ENCODE measurements around the gene ANKRD33B. TPM values are rescaled to one million over a fixed set of nuclear protein-coding genes. Genes with fewer than 3 reads are reported as not detected.
A peak's percentile ranks its signal among the peaks of the same experiment; 100 is the strongest.
"Not testable (repeated sequence)": the region's sequence is repeated elsewhere in the genome, so short reads cannot be mapped to it uniquely, and the experiment has no call there.

ANKRD33B gene
- total and polyA plus RNA-seq, 7 experiments from 2014 or later: 0.20 to 10.1 (median 0.75) TPM; not detected in 1

DNA sequence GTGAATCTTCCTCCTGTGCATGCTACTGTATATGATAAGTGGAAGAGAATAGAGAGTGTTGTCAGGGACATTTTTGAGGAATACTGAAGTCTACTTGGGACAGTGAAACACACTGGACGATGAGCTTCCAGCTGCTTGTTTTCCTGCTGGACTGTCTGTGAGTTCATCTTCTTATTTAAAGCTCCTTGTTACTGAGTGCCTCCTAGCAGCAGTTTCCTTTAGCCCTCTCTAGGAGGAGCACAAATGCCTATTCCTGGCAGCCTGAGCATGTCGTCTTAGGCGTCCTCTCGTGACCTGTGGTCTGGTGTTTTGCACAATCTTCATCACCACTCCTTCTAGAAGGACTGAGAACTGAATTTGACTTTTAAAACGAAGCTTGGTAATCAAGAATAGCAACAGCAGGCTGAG is 43.8 kb downstream of the ANKRD33B start:
- ATAC-seq (peak; percentile 79), DNase-seq (no peak)
- ChIA-PET POLR2A (no interaction called here), CTCF (interaction anchor here (1.4 to 2.1 kb wide), 2 partner anchors 20 to 156 kb away, joined by 3 to 8 read pairs; no protein-coding TSS in a partner anchor)
- Histone ChIP-seq H3K27ac (ENCODE audit: low read depth, low read length) (no peak overlapping the region), H3K9me3 (ENCODE audit: control insufficient read depth in 2 of 3, low read length in 3 of 3) (no peaks in the 10 kb centered on the region), H3K4me3 (ENCODE audit: low read length) (no peak overlapping the region), H3K27me3 (ENCODE audit: control insufficient read depth in 2 of 2, insufficient read depth in 2 of 2, low read length in 2 of 2) (no peaks in the 10 kb centered on the region), H3K36me3 (ENCODE audit: control insufficient read depth in 2 of 3, insufficient read depth in 3 of 3, low read length in 3 of 3) (no peaks in the 10 kb centered on the region), H3K4me1 (ENCODE audit: control insufficient read depth in 2 of 2, insufficient read depth in 2 of 2, low read length in 2 of 2) (peaks cover 0 to 9% of the 10 kb centered on the region in 2 donors)
- H3K4me3 Mint-ChIP-seq: peak overlapping the region in 8 of 10 donors; percentile 37 to 79 (median 60)
- peaks cover 2 to 23% (median 9%) of the 10 kb centered on the region in 5 donors for H3K27me3 Mint-ChIP-seq
- H3K36me3 Mint-ChIP-seq: peaks cover 0 to 2% (median 0%) of the 10 kb centered on the region in 5 donors
- peaks cover 9 to 17% (median 12%) of the 10 kb centered on the region in 7 donors for H3K4me1 Mint-ChIP-seq
- H3K27ac Mint-ChIP-seq: no peak overlapping the region
- intact Hi-C loops (cut with micrococcal nuclease): no loop called here
- no peaks in the 10 kb centered on the region for H3K9me3 Mint-ChIP-seq

DNA sequence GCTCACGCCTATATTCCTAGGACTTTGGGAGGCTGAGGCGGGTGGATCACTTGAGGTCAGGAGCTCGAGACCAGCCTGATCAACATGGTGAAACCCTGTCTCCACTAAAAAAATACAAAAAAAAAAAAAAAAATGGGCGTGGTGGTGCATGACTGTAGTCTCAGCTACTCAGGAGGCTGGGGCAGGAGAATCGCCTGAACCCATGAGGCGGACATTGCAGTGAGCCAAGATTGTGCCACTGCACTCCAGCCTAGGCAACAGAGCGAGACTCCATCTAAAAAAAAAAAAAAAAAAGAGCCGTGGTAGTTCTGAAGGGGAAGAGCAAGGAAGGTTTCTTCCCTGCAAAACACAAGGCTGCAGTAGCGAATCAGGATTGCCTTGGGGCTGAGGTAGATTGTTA is 44.2 kb downstream of the ANKRD33B start:
- CTCF ChIA-PET: interaction anchor here (1.4 to 2.1 kb wide), 2 partner anchors 19 to 156 kb away, joined by 3 to 8 read pairs; no protein-coding TSS in a partner anchor
- H3K27me3 ChIP-seq (ENCODE audit: control insufficient read depth in 2 of 2, insufficient read depth in 2 of 2, low read length in 2 of 2); H3K9me3 Mint-ChIP-seq; H3K4me1 ChIP-seq (ENCODE audit: control insufficient read depth in 2 of 2, insufficient read depth in 2 of 2, low read length in 2 of 2); H3K4me3 ChIP-seq (ENCODE audit: low read length); H3K36me3 ChIP-seq (ENCODE audit: control insufficient read depth in 2 of 3, insufficient read depth in 3 of 3, low read length in 3 of 3); intact Hi-C loops (cut with micrococcal nuclease); DNase-seq; H3K9me3 ChIP-seq (ENCODE audit: control insufficient read depth in 2 of 3, low read length in 3 of 3); H3K27ac ChIP-seq (ENCODE audit: low read depth, low read length); H3K27ac Mint-ChIP-seq; H3K36me3 Mint-ChIP-seq; POLR2A ChIA-PET: not testable (repeated sequence)
- Mint-ChIP-seq H3K27me3 (peaks cover 2 to 23% (median 9%) of the 10 kb centered on the region in 5 donors), H3K4me1 (peaks cover 9 to 17% (median 12%) of the 10 kb centered on the region in 7 donors), H3K4me3 (peak overlapping the region in 2 of 10 donors; percentile 57 to 62)
- ATAC-seq: peak; percentile 30

DNA sequence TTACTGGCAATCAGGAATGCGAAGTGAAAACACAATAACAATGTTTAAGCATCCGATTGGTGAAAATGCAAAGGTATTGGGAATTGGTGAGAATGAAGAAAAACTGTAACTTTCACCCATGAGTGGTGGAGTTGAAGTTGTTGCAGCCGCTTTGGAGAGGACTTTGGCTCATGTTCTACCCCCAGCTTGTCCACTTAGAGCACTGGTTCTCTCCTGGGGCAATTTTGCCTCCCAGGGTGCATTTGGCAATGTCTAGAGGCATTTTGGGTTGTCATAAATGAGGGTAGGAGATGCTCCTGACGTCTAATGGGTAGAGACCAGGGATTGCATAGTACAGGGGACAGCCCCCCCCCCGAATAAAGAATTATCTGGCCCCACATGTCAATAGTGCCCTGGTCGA is 46.2 kb downstream of the ANKRD33B start:
- Histone ChIP-seq H3K9me3 (ENCODE audit: control insufficient read depth in 2 of 3, low read length in 3 of 3) (no peaks in the 10 kb centered on the region), H3K27me3 (ENCODE audit: control insufficient read depth in 2 of 2, insufficient read depth in 2 of 2, low read length in 2 of 2) (no peaks in the 10 kb centered on the region), H3K4me1 (ENCODE audit: control insufficient read depth in 2 of 2, insufficient read depth in 2 of 2, low read length in 2 of 2) (peaks cover 0 to 9% of the 10 kb centered on the region in 2 donors), H3K4me3 (ENCODE audit: low read length) (no peak overlapping the region), H3K27ac (ENCODE audit: low read depth, low read length) (no peak overlapping the region), H3K36me3 (ENCODE audit: control insufficient read depth in 2 of 3, insufficient read depth in 3 of 3, low read length in 3 of 3) (no peaks in the 10 kb centered on the region)
- intact Hi-C loops (cut with micrococcal nuclease): no loop called here
- peaks cover 9 to 17% (median 12%) of the 10 kb centered on the region in 7 donors for H3K4me1 Mint-ChIP-seq
- POLR2A ChIA-PET: no interaction called here
- CTCF ChIA-PET: no interaction called here
- H3K9me3 Mint-ChIP-seq: no peaks in the 10 kb centered on the region
- no peak for ATAC-seq
- H3K36me3 Mint-ChIP-seq: peaks cover 0 to 2% (median 0%) of the 10 kb centered on the region in 5 donors
- no peak for DNase-seq
- H3K27me3 Mint-ChIP-seq: peaks cover 0 to 23% (median 9%) of the 10 kb centered on the region in 5 donors
- no peak overlapping the region for H3K27ac Mint-ChIP-seq
- H3K4me3 Mint-ChIP-seq: no peak overlapping the region

DNA sequence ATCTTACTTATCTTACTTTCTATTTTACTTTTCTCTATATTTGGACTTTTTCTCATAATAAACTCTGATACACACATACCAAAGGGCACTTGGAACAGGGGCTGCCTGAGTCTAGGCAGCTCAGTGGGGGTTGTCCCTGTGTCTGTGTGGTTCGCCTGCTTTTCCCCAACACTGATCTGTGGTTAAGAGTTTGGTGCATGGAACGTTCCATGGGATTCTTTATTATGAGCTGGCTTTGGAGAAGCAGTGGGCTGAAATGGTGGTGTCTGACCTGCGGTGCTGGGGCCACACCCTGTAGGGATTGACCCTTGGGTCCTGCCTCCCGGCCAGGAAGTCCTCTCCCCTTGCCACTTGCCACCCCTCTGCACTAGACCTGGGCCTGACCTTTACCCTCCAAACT is 47.4 kb downstream of the ANKRD33B start:
- peaks cover 0 to 9% of the 10 kb centered on the region in 2 donors for H3K4me1 ChIP-seq (ENCODE audit: control insufficient read depth in 2 of 2, insufficient read depth in 2 of 2, low read length in 2 of 2)
- intact Hi-C loops (cut with micrococcal nuclease): no loop called here
- Mint-ChIP-seq H3K27ac (no peak overlapping the region), H3K4me3 (no peak overlapping the region), H3K9me3 (no peaks in the 10 kb centered on the region), H3K27me3 (peaks cover 0 to 23% (median 9%) of the 10 kb centered on the region in 5 donors), H3K4me1 (peaks cover 9 to 17% (median 12%) of the 10 kb centered on the region in 7 donors), H3K36me3 (peaks cover 0 to 2% (median 0%) of the 10 kb centered on the region in 5 donors)
- no peak overlapping the region for H3K27ac ChIP-seq (ENCODE audit: low read depth, low read length)
- ATAC-seq (no peak), DNase-seq (no peak)
- no peaks in the 10 kb centered on the region for H3K9me3 ChIP-seq (ENCODE audit: control insufficient read depth in 2 of 3, low read length in 3 of 3)
- ChIA-PET CTCF (interaction anchor here (0.6 kb wide), 1 partner anchor 69 kb away, joined by 4 read pairs; no protein-coding TSS in a partner anchor), POLR2A (no interaction called here)
- H3K4me3 ChIP-seq (ENCODE audit: low read length): no peak overlapping the region
- H3K27me3 ChIP-seq (ENCODE audit: control insufficient read depth in 2 of 2, insufficient read depth in 2 of 2, low read length in 2 of 2): no peaks in the 10 kb centered on the region
- H3K36me3 ChIP-seq (ENCODE audit: control insufficient read depth in 2 of 3, insufficient read depth in 3 of 3, low read length in 3 of 3): no peaks in the 10 kb centered on the region

DNA sequence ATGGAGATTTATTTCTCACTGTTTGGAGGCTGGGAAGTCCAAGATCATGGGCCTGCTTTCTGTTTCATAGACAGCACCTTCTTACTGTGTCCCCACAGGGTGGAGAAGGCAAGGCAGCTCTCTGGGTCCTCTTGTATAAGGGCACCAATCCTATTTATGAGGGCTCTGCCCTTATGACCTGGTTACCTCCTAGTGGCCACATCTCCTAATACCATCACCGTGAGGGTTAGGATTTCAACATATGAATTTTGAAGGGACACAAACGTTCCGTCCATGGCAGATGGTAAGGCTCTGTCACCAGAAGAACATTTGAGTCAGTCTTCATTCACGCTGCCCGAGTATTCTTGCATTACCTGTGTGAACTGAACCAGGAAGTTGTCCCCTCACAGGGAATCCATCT is 48.4 kb downstream of the ANKRD33B start:
- H3K36me3 ChIP-seq (ENCODE audit: control insufficient read depth in 2 of 3, insufficient read depth in 3 of 3, low read length in 3 of 3): no peaks in the 10 kb centered on the region
- H3K9me3 Mint-ChIP-seq: no peaks in the 10 kb centered on the region
- POLR2A ChIA-PET: no interaction called here
- H3K4me1 Mint-ChIP-seq: peaks cover 6 to 14% (median 7%) of the 10 kb centered on the region in 7 donors
- H3K27ac ChIP-seq (ENCODE audit: low read depth, low read length): no peak overlapping the region
- ATAC-seq (no peak), DNase-seq (no peak)
- H3K4me1 ChIP-seq (ENCODE audit: control insufficient read depth in 2 of 2, insufficient read depth in 2 of 2, low read length in 2 of 2): peaks cover 0 to 5% of the 10 kb centered on the region in 2 donors
- intact Hi-C loops (cut with micrococcal nuclease): no loop called here
- no peaks in the 10 kb centered on the region for H3K27me3 ChIP-seq (ENCODE audit: control insufficient read depth in 2 of 2, insufficient read depth in 2 of 2, low read length in 2 of 2)
- H3K4me3 ChIP-seq (ENCODE audit: low read length): no peak overlapping the region
- H3K4me3 Mint-ChIP-seq: no peak overlapping the region
- no peak overlapping the region for H3K27ac Mint-ChIP-seq
- peaks cover 0 to 18% (median 9%) of the 10 kb centered on the region in 5 donors for H3K27me3 Mint-ChIP-seq
- CTCF ChIA-PET: no interaction called here
- H3K9me3 ChIP-seq (ENCODE audit: control insufficient read depth in 2 of 3, low read length in 3 of 3): no peaks in the 10 kb centered on the region
- H3K36me3 Mint-ChIP-seq: peaks cover 0 to 2% (median 0%) of the 10 kb centered on the region in 5 donors

DNA sequence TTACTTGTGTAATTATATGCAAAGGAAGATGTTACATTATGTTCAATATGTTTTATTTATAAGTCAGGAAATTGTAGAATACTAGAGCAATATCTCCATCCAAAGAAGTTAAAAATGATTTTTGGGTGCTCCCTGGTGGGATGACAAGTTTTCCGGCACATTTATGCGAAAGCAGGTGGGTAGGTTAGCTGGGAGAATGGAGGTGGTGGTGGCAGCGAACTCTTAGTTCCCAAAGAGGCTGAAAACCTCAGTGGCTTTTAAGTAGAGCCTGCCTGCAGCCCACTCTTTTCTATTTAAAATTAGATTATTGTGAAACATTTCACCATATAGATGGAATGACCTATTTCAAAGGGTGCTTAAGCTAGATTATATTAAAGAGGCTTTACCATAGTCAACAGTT is 51.8 kb downstream of the ANKRD33B start:
- Histone ChIP-seq H3K27ac (ENCODE audit: low read depth, low read length) (no peak overlapping the region), H3K36me3 (ENCODE audit: control insufficient read depth in 2 of 3, insufficient read depth in 3 of 3, low read length in 3 of 3) (no peaks in the 10 kb centered on the region), H3K9me3 (ENCODE audit: control insufficient read depth in 2 of 3, low read length in 3 of 3) (no peaks in the 10 kb centered on the region), H3K4me1 (ENCODE audit: control insufficient read depth in 2 of 2, insufficient read depth in 2 of 2, low read length in 2 of 2) (no peaks in the 10 kb centered on the region), H3K4me3 (ENCODE audit: low read length) (no peak overlapping the region), H3K27me3 (ENCODE audit: control insufficient read depth in 2 of 2, insufficient read depth in 2 of 2, low read length in 2 of 2) (no peaks in the 10 kb centered on the region)
- no peak overlapping the region for H3K4me3 Mint-ChIP-seq
- H3K4me1 Mint-ChIP-seq: peaks cover 0 to 9% (median 0%) of the 10 kb centered on the region in 7 donors
- H3K36me3 Mint-ChIP-seq: peaks cover 0 to 14% (median 0%) of the 10 kb centered on the region in 5 donors
- H3K27me3 Mint-ChIP-seq: no peaks in the 10 kb centered on the region
- no peak for DNase-seq
- peaks cover 0 to 4% (median 0%) of the 10 kb centered on the region in 11 donors for H3K9me3 Mint-ChIP-seq
- no peak for ATAC-seq
- ChIA-PET CTCF (no interaction called here), POLR2A (no interaction called here)
- H3K27ac Mint-ChIP-seq: no peak overlapping the region
- intact Hi-C loops (cut with micrococcal nuclease): no loop called here

DNA sequence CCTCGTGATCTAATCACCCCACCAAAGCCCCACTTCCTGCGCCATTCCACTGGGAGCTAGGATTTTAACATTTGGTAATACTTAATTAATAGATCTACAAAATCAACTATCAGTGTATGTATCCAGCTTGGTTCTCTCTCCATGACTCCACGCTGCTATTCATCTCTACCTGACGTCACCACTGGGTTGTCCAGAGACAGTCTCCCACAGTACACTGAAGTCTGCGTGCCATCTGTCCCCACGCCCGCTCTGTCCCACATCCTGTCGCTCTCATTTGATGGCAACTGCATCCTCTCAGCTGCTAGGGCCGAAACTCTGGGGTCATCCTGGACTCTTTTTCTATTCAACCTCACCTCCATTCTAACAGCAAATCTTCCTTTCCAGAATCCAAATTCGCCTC is 53.2 kb downstream of the ANKRD33B start:
- Histone ChIP-seq H3K4me3 (ENCODE audit: low read length) (no peak overlapping the region), H3K4me1 (ENCODE audit: control insufficient read depth in 2 of 2, insufficient read depth in 2 of 2, low read length in 2 of 2) (no peaks in the 10 kb centered on the region), H3K27ac (ENCODE audit: low read depth, low read length) (no peak overlapping the region), H3K27me3 (ENCODE audit: control insufficient read depth in 2 of 2, insufficient read depth in 2 of 2, low read length in 2 of 2) (no peaks in the 10 kb centered on the region), H3K36me3 (ENCODE audit: control insufficient read depth in 2 of 3, insufficient read depth in 3 of 3, low read length in 3 of 3) (no peaks in the 10 kb centered on the region), H3K9me3 (ENCODE audit: control insufficient read depth in 2 of 3, low read length in 3 of 3) (no peaks in the 10 kb centered on the region)
- no peak for DNase-seq
- intact Hi-C loops (cut with micrococcal nuclease): no loop called here
- H3K27ac Mint-ChIP-seq: no peak overlapping the region
- ChIA-PET POLR2A (no interaction called here), CTCF (no interaction called here)
- no peak overlapping the region for H3K4me3 Mint-ChIP-seq
- peaks cover 0 to 25% (median 0%) of the 10 kb centered on the region in 5 donors for H3K36me3 Mint-ChIP-seq
- H3K27me3 Mint-ChIP-seq: no peaks in the 10 kb centered on the region
- peaks cover 0 to 12% (median 2%) of the 10 kb centered on the region in 11 donors for H3K9me3 Mint-ChIP-seq
- H3K4me1 Mint-ChIP-seq: peaks cover 0 to 4% (median 0%) of the 10 kb centered on the region in 7 donors
- no peak for ATAC-seq

Measured in naive thymus-derived CD4-positive, alpha-beta T cell (primary cell).